MM.1S (cell line): Measurements from ENCODE around the gene LNPEP.

Experiments used
- DNase-seq: peaks from one replicate; pipeline ENCODE4 v3.0.0-alpha.2; 2015
- H2AFZ ChIP-seq: fragments of 300-600 bp; sonication (generic); 2 replicates; pipeline ENCODE4 v1.6.0; 2016; ENCODE audit warnings: antibody characterized with exemption, low read length
- H3F3A ChIP-seq: fragments of 300-600 bp; sonication (generic); 2 replicates; pipeline ENCODE4 v1.6.1; 2016; ENCODE audit warnings: mild to moderate bottlenecking, antibody characterized with exemption, low read length, moderate library complexity, mixed read lengths; ENCODE audit not compliant: insufficient read depth
- H3K27ac ChIP-seq: fragments of 300-600 bp; sonication (generic); 2 replicates; pipeline ENCODE4 v1.5.1; 2016; ENCODE audit warnings: mild to moderate bottlenecking, low read length
- H3K27me3 ChIP-seq: fragments of 300-600 bp; sonication (generic); replicated peaks from 2 replicates; pipeline ENCODE4 v1.6.0; 2016; ENCODE audit warnings: low read length; ENCODE audit not compliant: insufficient read depth
- H3K36me3 ChIP-seq: fragments of 300-600 bp; sonication (generic); replicated peaks from 2 replicates; pipeline ENCODE4 v1.6.1; 2016; ENCODE audit warnings: mild to moderate bottlenecking, low read length, mixed read lengths; ENCODE audit not compliant: insufficient read depth
- H3K4me1 ChIP-seq: fragments of 300-600 bp; sonication (generic); 2 replicates; pipeline ENCODE4 v1.6.1; 2016; ENCODE audit warnings: low read length, mixed read lengths
- H3K4me2 ChIP-seq: fragments of 300-600 bp; sonication (generic); 2 replicates; pipeline ENCODE4 v1.6.0; 2016; ENCODE audit warnings: low read depth, low read length
- H3K4me3 ChIP-seq: fragments of 300-600 bp; sonication (generic); 2 replicates; pipeline ENCODE4 v1.5.1; 2016; ENCODE audit warnings: low read length, mixed read lengths
- H3K79me2 ChIP-seq: fragments of 300-600 bp; sonication (generic); 2 replicates; pipeline ENCODE4 v1.6.1; 2016; ENCODE audit warnings: mixed run types, low read length, mixed read lengths
- H3K9ac ChIP-seq: fragments of 300-600 bp; sonication (generic); 2 replicates; pipeline ENCODE4 v1.6.1; 2016; ENCODE audit warnings: low read length, mixed read lengths
- H3K9me2 ChIP-seq: fragments of 300-600 bp; sonication (generic); replicated peaks from 2 replicates; pipeline ENCODE4 v1.6.1; 2016; ENCODE audit warnings: mild to moderate bottlenecking, low read length, mixed read lengths; ENCODE audit not compliant: insufficient read depth
- H3K9me3 ChIP-seq: fragments of 300-600 bp; sonication (generic); replicated peaks from 2 replicates; pipeline ENCODE4 v1.6.1; 2016; ENCODE audit warnings: mild to moderate bottlenecking, low read length, mixed read lengths; ENCODE audit not compliant: insufficient read depth
- H4K20me1 ChIP-seq: fragments of 300-600 bp; sonication (generic); 2 replicates; pipeline ENCODE4 v1.6.1; 2016; ENCODE audit warnings: mild to moderate bottlenecking, low read length, moderate library complexity, mixed read lengths; ENCODE audit not compliant: insufficient read depth
- EZH2 ChIP-seq: fragments of 300-600 bp; sonication (generic); optimal IDR thresholded peaks from 2 replicates; pipeline ENCODE3; 2017; ENCODE audit warnings: low read depth, mild to moderate bottlenecking, antibody characterized with exemption, low read length, mixed read lengths
- EZH2phosphoT487 ChIP-seq: fragments of 300-600 bp; sonication (generic); IDR thresholded peaks from 2 replicates; pipeline ENCODE4 v1.6.1; 2018; ENCODE audit warnings: antibody characterized with exemption, low read length
- TF ChIP-seq, protein P1 (sequence below): fragments of 300-600 bp; sonication (generic); IDR thresholded peaks from 2 replicates; pipeline ENCODE4 v1.5.1; 2016; ENCODE audit warnings: antibody characterized with exemption, low read length, mixed read lengths

Gene LNPEP

GRCh38 chr5:96958977-96959376, 23.1 kb downstream of the LNPEP start:
- DNase-seq, result no peak
- H3K4me3 ChIP-seq, result no peak overlapping the region
- no peak overlapping the region for H3K27ac ChIP-seq
- H3K4me2 ChIP-seq, result no peak overlapping the region
- H3K9ac ChIP-seq, result no peak overlapping the region
- H3K79me2 ChIP-seq, result peaks cover 66% of the 10 kb centered on the region
- H3K9me2 ChIP-seq, result no peaks in the 10 kb centered on the region
- H3K27me3 ChIP-seq, result no peaks in the 10 kb centered on the region
- no peaks in the 10 kb centered on the region for H3K9me3 ChIP-seq
- no peak overlapping the region for H2AFZ ChIP-seq
- peaks cover 22% of the 10 kb centered on the region for H3K4me1 ChIP-seq
- TF ChIP-seq EZH2, result no peak
- no peaks in the 10 kb centered on the region; the same call in 1 of the 2 replicates for H3K36me3 ChIP-seq
- peaks cover 10% of the 10 kb centered on the region; the same call in 1 of the 2 replicates for H4K20me1 ChIP-seq
- H3F3A ChIP-seq, result peaks cover 18% of the 10 kb centered on the region

GRCh38 chr5:96961053-96961452, 25.2 kb downstream of the LNPEP start:
- no peak overlapping the region for H3K9ac ChIP-seq
- H3K79me2 ChIP-seq, result peaks cover 68% of the 10 kb centered on the region
- TF ChIP-seq EZH2, result no peak
- TF ChIP-seq, protein P1, sequence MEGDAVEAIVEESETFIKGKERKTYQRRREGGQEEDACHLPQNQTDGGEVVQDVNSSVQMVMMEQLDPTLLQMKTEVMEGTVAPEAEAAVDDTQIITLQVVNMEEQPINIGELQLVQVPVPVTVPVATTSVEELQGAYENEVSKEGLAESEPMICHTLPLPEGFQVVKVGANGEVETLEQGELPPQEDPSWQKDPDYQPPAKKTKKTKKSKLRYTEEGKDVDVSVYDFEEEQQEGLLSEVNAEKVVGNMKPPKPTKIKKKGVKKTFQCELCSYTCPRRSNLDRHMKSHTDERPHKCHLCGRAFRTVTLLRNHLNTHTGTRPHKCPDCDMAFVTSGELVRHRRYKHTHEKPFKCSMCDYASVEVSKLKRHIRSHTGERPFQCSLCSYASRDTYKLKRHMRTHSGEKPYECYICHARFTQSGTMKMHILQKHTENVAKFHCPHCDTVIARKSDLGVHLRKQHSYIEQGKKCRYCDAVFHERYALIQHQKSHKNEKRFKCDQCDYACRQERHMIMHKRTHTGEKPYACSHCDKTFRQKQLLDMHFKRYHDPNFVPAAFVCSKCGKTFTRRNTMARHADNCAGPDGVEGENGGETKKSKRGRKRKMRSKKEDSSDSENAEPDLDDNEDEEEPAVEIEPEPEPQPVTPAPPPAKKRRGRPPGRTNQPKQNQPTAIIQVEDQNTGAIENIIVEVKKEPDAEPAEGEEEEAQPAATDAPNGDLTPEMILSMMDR, result no peak
- TF ChIP-seq EZH2phosphoT487, result no peak
- DNase-seq, result peak; percentile 85
- peak overlapping the region; percentile 50 for H3K4me2 ChIP-seq
- H3K9me2 ChIP-seq, result no peaks in the 10 kb centered on the region
- H3F3A ChIP-seq, result peaks cover 18% of the 10 kb centered on the region
- no peak overlapping the region for H3K27ac ChIP-seq
- H4K20me1 ChIP-seq, result peaks cover 10% of the 10 kb centered on the region; the same call in 1 of the 2 replicates
- H3K9me3 ChIP-seq, result no peaks in the 10 kb centered on the region
- H3K27me3 ChIP-seq, result no peaks in the 10 kb centered on the region
- no peaks in the 10 kb centered on the region; the same call in 1 of the 2 replicates for H3K36me3 ChIP-seq
- H3K4me3 ChIP-seq, result 0 out of 2 replicates have a peak overlapping the region, but pooled peaks have one; percentile 13
- no peak overlapping the region for H2AFZ ChIP-seq
- H3K4me1 ChIP-seq, result peaks cover 22% of the 10 kb centered on the region

DNA sequence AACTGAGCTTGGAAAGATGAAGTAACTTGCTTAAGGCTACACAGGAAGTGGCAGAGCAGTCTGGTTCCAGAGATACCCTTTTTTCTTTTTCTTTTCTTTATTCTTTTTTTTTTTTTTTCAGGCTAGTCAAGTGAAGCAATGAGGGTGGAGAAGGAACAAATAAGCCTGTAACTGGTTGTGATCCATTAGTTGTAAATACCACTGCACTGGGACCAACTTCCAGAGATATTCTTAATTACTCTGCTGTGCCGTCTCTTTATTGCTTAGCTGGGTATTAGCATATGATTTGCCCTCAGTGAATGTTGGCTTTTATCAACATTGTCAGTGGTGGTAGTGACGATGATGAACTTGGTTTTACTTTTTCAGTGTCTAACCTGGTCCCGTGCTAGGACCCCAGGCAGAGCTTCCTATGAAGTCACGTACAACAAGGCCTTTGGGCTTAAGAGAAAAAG, 26.7 kb downstream of the LNPEP start:
- Histone ChIP-seq H3K4me3 (no peak overlapping the region), H2AFZ (no peak overlapping the region), H3K79me2 (peaks cover 62% of the 10 kb centered on the region), H3K27me3 (no peaks in the 10 kb centered on the region), H3F3A (peaks cover 14% of the 10 kb centered on the region), H3K9ac (no peak overlapping the region), H3K9me3 (no peaks in the 10 kb centered on the region), H3K27ac (no peak overlapping the region), H3K9me2 (no peaks in the 10 kb centered on the region), H3K36me3 (no peaks in the 10 kb centered on the region; the same call in 1 of the 2 replicates), H3K4me1 (peaks cover 19% of the 10 kb centered on the region), H3K4me2 (no peak overlapping the region), H4K20me1 (peaks cover 10% of the 10 kb centered on the region; the same call in 1 of the 2 replicates)
- DNase-seq, result no peak
- TF ChIP-seq, protein P1, result no peak
- TF ChIP-seq EZH2 (no peak), EZH2phosphoT487 (no peak)

GRCh38 chr5:96963267-96963666, 27.4 kb downstream of the LNPEP start:
- peaks cover 8% of the 10 kb centered on the region for H3F3A ChIP-seq
- peaks cover 65% of the 10 kb centered on the region for H3K79me2 ChIP-seq

More at GRCh38 chr5:96963267-96963666, 27.4 kb downstream of the LNPEP start:
- no peaks in the 10 kb centered on the region for H3K27me3 ChIP-seq
- no peaks in the 10 kb centered on the region for H3K9me3 ChIP-seq
- no peak overlapping the region for H3K4me3 ChIP-seq
- H3K9me2 ChIP-seq, result no peaks in the 10 kb centered on the region
- DNase-seq, result no peak
- H3K36me3 ChIP-seq, result no peaks in the 10 kb centered on the region; the same call in 1 of the 2 replicates
- TF ChIP-seq EZH2, result no peak
- TF ChIP-seq EZH2phosphoT487, result no peak
- TF ChIP-seq, protein P1, result no peak
- H3K4me1 ChIP-seq, result peaks cover 14% of the 10 kb centered on the region
- H3K4me2 ChIP-seq, result no peak overlapping the region
- H3K27ac ChIP-seq, result no peak overlapping the region
- no peak overlapping the region for H3K9ac ChIP-seq
- H4K20me1 ChIP-seq, result peaks cover 10% of the 10 kb centered on the region; the same call in 1 of the 2 replicates
- no peak overlapping the region for H2AFZ ChIP-seq
